Stimulated activated CD4-positive, alpha-beta T cell treated with anti-CD3 and anti-CD28 coated beads, TNF-alpha, amount 100 ng/mL, for 4 hours (primary cell): Measurements from ENCODE around the gene ERP27.

Experiments
- DNase-seq, 3 experiments: peaks; one replicate each; pipeline ENCODE4 v3.0.0-alpha.2; 2020; ENCODE audit warnings: low read depth in 3 of 3

Gene ERP27

GRCh38 chr12:14871247-14871646 lies 67.1 kb downstream of the ERP27 start:
- DNase-seq, result no peak

DNA sequence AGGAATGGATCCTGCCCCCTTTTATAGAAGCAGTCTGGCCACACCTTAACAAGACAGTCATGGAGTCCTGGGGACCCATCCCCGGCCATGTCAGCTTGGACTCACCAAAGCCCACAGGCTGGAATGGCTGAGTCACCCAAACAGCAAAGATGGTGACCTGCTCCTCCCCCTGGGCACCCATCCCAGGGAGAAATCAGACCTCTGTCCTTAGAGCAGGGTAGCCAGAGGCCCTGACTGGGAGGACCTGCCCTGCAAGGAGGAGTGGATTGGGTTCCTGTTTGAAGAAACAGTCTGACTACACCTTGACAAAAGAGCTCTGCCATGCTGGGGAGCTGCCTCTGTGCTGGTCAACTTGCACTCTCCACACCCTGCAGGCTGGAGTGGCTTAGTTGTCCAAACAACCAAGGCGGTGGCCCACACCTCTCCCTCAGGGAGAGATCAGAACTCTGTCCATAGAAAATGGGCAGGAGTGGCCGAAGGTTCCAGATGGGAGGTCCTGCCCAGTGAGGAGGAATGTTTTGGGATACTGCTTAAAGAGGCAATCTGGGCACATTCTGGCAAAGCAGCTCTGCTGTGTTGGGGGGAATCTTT lies 69.3 kb downstream of the ERP27 start:
- no peak for DNase-seq
